Calu3 (cell line): ENCODE results near the gene CARMIL1. TPM values are rescaled to one million over a fixed set of nuclear protein-coding genes. Genes with fewer than 3 reads are reported as not detected.

Experiments
- BruUV-seq: library from RNA; stranded (reverse); fragments of 400-500 nt; replicated peaks from 2 replicates; lab custom pipeline; 2021; lab: Mats Ljungman, UMichigan
- CTCF ChIA-PET: fragments of 300-600 bp; sonication (Branson Sonifier 250); formaldehyde crosslinking; loops from one replicate; lab custom pipeline; 2022; ENCODE audit warnings: antibody characterized with exemption; lab: Charles Lee
- DNase-seq: peaks from one replicate; pipeline ENCODE4 v3.0.0; 2022
- H3K27ac Mint-ChIP-seq: one replicate; pipeline ENCODE4 v1.8.0; 2022; ENCODE audit warnings: mixed read lengths; ENCODE audit not compliant: unreplicated experiment
- H3K27me3 Mint-ChIP-seq: one replicate; pipeline ENCODE4 v1.8.0; 2022; ENCODE audit warnings: mixed read lengths; ENCODE audit not compliant: unreplicated experiment
- H3K36me3 Mint-ChIP-seq: one replicate; pipeline ENCODE4 v1.8.0; 2022; ENCODE audit warnings: mild to moderate bottlenecking, moderate library complexity, mixed read lengths; ENCODE audit not compliant: insufficient read depth, unreplicated experiment
- H3K4me1 Mint-ChIP-seq: one replicate; pipeline ENCODE4 v1.8.0; 2022; ENCODE audit warnings: mild to moderate bottlenecking, low read depth, mixed read lengths; ENCODE audit not compliant: unreplicated experiment
- H3K4me3 Mint-ChIP-seq: one replicate; pipeline ENCODE4 v1.8.0; 2022; ENCODE audit warnings: mild to moderate bottlenecking, low read depth, moderate library complexity, mixed read lengths; ENCODE audit not compliant: unreplicated experiment
- H3K9me3 Mint-ChIP-seq: one replicate; pipeline ENCODE4 v1.8.0; 2022; ENCODE audit warnings: low read depth, mixed read lengths; ENCODE audit not compliant: unreplicated experiment
- CTCF ChIP-seq: fragments of 200-600 bp; IDR thresholded peaks from one replicate; pipeline ENCODE4 v1.8.0; 2022; ENCODE audit warnings: antibody characterized with exemption; ENCODE audit not compliant: unreplicated experiment
- intact Hi-C: fragments of 100-400 bp; cut with micrococcal nuclease; formaldehyde crosslinking; loops from one replicate; pipeline ENCODE4 v1.10.0; 2022; ENCODE audit not compliant: unreplicated experiment
- total RNA-seq: library from RNA; stranded (reverse); gene quantifications from 2 replicates; pipeline ENCODE4 v1.2.3, GENCODE V29; 2022

Gene CARMIL1
- total RNA-seq, 1 experiment from 2014 or later, result 92.4 TPM

- no peaks in the 10 kb centered on the region for H3K9me3 Mint-ChIP-seq
- H3K4me1 Mint-ChIP-seq, result peaks cover 19% of the 10 kb centered on the region
- intact Hi-C loops, result no loop called here
- no peak overlapping the region for H3K27ac Mint-ChIP-seq
- no peak for DNase-seq
- CTCF ChIA-PET, result no interaction called here
- no peak overlapping the region for H3K4me3 Mint-ChIP-seq
- no peaks in the 10 kb centered on the region for H3K36me3 Mint-ChIP-seq
- no peak for TF ChIP-seq CTCF
- BruUV-seq, result no TSS peak
- H3K27me3 Mint-ChIP-seq, result no peaks in the 10 kb centered on the region
Observed at GRCh38 chr6:25346064-25346463, 66.9 kb downstream of the CARMIL1 start.

GRCh38 chr6:25350573-25350972, 71.4 kb downstream of the CARMIL1 start:
- intact Hi-C loops, result no loop called here
- H3K4me1 Mint-ChIP-seq, result peaks cover 40% of the 10 kb centered on the region
- no peaks in the 10 kb centered on the region for H3K36me3 Mint-ChIP-seq
- H3K27me3 Mint-ChIP-seq, result no peaks in the 10 kb centered on the region
- TF ChIP-seq CTCF, result no peak
- no peak overlapping the region for H3K4me3 Mint-ChIP-seq
- no TSS peak for BruUV-seq
- DNase-seq, result no peak
- no peak overlapping the region for H3K27ac Mint-ChIP-seq
- CTCF ChIA-PET, result interaction anchor here (1.4 kb wide), 1 partner anchor 20 kb away, joined by 6 read pairs; no protein-coding TSS in a partner anchor
- no peaks in the 10 kb centered on the region for H3K9me3 Mint-ChIP-seq

GRCh38 chr6:25351485-25351884, 72.3 kb downstream of the CARMIL1 start:
- H3K9me3 Mint-ChIP-seq, result no peaks in the 10 kb centered on the region
- no TSS peak for BruUV-seq
- DNase-seq, result no peak
- H3K27me3 Mint-ChIP-seq, result no peaks in the 10 kb centered on the region
- H3K36me3 Mint-ChIP-seq, result no peaks in the 10 kb centered on the region
- TF ChIP-seq CTCF, result no peak
- CTCF ChIA-PET, result interaction anchor here (1.2 to 1.4 kb wide), 3 partner anchors 9 to 19 kb away, joined by 3 to 6 read pairs (median 3); no protein-coding TSS in a partner anchor
- intact Hi-C loops, result no loop called here
- peaks cover 40% of the 10 kb centered on the region for H3K4me1 Mint-ChIP-seq
- no peak overlapping the region for H3K27ac Mint-ChIP-seq
- no peak overlapping the region for H3K4me3 Mint-ChIP-seq

- BruUV-seq, result no TSS peak
- CTCF ChIA-PET, result interaction anchor here (0.8 to 1.3 kb wide), 3 partner anchors 10 to 18 kb away, joined by 3 to 4 read pairs (median 3); no protein-coding TSS in a partner anchor
Observed at GRCh38 chr6:25352285-25352684, 73.1 kb downstream of the CARMIL1 start.

More at GRCh38 chr6:25352285-25352684, 73.1 kb downstream of the CARMIL1 start:
- no peak for TF ChIP-seq CTCF
- H3K36me3 Mint-ChIP-seq, result no peaks in the 10 kb centered on the region
- no peak for DNase-seq
- no peaks in the 10 kb centered on the region for H3K27me3 Mint-ChIP-seq
- H3K4me3 Mint-ChIP-seq, result no peak overlapping the region
- H3K27ac Mint-ChIP-seq, result no peak overlapping the region
- no peaks in the 10 kb centered on the region for H3K9me3 Mint-ChIP-seq
- intact Hi-C loops, result no loop called here
- H3K4me1 Mint-ChIP-seq, result peaks cover 40% of the 10 kb centered on the region
